HG02588 (cell line): Measurements from ENCODE around the gene OR52B4.
A peak's percentile ranks its signal among the peaks of the same experiment; 100 is the strongest.
"Not testable (repeated sequence)": the region's sequence is repeated elsewhere in the genome, so short reads cannot be mapped to it uniquely, and the experiment has no call there.

ENCODE experiments used
- ATAC-seq: cut with Tn5 transposase; IDR thresholded peaks from one replicate; pipeline ENCODE4 v1.9.1; 2021; ENCODE audit warnings: mild to moderate bottlenecking, moderate library complexity; ENCODE audit not compliant: unreplicated experiment

OR52B4 gene

DNA sequence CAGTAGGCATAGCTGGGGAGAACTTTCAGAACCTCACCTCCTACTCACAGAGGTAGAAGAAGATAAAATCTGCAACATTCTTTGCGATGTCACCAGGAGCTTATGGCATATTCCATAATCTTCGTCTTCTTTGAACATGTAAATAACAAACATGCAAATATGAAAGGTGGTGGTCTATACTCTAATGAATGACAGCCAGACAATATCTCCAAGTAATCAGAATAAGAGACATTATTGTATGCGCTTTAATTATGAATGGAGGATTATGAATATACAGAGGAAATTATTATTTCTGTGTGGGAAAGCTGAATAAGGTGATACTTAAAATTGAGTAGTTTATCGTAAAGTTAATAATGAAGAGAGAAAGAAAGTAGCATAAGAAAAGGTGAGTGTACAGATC is at the start of gene OR52B4:
OR52B4 (minus strand) TSS at position 101 of the 400 bp plus-strand sequence; CDS start at position 10, 91 bp downstream.
- ATAC-seq: no peak

DNA sequence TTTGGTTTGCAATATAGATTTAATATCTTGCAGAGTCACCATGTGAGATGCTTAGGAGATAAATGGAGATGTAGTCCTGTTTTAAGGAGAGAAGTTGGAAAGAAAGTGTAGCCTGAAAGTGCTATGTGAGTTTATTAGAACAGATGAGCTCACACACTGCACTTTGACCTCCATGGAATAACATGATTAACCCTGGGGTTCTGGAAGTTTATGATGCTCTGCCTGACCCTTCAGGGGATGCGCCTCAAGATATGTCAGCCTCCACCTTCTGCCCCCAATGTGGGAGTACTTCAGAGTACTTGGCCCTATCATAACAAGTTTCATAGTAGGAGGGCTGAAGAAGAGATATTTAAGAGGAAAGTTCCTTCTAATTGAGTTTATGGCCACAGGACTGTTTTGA is 48.6 kb upstream of the OR52B4 start:
- ATAC-seq: no peak

DNA sequence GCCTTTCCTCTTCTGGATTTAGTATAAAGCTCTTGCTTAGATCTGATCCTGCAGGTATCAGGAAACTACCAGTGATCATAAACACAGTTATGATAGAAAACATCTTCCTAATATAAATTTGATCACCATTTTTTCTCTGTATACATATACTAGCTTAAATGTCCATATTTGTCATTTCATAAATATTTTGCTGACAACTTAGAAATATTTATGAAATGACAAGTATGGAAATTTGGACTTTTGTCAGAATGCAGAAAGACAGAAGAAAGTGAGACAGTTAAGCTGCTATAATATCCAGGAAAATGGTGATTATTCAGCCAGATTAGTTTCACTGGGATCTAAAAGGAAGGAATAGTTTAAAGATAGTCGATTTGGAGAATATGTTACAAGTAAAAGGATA is 48.1 kb upstream of the OR52B4 start:
- ATAC-seq: no peak

GRCh38 chr11:4406206-4406605 is 38.0 kb upstream of the OR52B4 start:
- not testable (repeated sequence) for ATAC-seq

- ATAC-seq: peak; percentile 13
Measured at GRCh38 chr11:4393858-4394223, 25.7 kb upstream of the OR52B4 start.

DNA sequence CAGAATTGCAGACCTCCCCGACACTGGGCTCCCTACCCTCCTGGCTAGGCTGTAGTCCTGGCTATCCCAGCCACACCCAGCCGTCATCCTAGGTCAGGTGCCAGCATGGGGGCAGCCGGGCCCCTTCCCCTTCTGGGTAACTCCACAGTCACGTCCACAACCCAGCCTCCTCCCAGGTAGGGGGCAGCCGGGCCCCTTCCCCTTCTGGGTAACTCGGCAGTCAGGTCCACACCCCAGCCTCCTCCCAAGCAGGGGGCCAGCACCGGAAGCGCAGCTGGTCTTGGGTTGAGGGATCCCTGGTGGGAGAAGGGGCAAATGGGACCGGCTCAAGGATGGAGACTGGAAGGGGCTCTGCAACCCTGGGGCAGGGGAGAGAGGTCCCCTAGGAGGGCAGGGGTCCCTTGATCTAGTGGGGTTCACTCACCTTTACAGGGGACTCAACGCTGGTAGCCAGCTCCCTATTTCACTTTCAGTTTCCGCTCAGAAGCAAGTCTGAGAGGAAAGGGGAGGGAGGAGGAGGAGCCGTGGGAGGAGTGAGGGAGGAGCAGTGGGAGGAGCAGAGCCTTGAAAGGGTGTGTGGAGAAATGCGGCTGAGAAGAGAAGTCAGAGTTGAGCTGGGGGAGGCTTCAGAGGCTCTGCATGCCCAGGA is 25.1 kb upstream of the OR52B4 start, which contains the start of gene TRIM21:
TRIM21 (minus strand) TSS at position 494 of the 649 bp plus-strand sequence. CDS start 3,293 bp downstream, outside the sequence.
- peak; percentile 99 for ATAC-seq

DNA sequence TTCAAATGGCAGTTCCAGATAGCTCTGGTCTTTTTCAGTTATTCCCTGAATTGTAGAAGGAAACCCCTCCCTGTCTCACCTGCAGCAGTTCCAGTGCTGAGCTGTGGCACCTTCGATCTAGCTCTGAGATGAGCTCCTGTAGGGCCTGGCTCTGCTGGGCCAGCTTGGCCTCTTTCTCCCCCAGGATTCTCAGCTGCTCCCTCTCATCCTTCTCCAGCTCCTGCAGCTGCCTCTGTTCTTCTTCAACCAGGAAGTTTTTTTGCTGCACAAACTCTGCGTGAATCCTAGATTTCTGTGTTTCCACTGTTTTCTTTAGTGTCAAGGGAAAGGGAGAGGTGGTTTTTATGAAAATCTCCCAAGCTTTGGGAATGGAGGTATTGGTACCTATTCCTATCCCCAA is 20.0 kb upstream of the OR52B4 start:
- ATAC-seq: no peak

- no peak for ATAC-seq
Measured at GRCh38 chr11:4385978-4386740, 18.0 kb upstream of the OR52B4 start.

DNA sequence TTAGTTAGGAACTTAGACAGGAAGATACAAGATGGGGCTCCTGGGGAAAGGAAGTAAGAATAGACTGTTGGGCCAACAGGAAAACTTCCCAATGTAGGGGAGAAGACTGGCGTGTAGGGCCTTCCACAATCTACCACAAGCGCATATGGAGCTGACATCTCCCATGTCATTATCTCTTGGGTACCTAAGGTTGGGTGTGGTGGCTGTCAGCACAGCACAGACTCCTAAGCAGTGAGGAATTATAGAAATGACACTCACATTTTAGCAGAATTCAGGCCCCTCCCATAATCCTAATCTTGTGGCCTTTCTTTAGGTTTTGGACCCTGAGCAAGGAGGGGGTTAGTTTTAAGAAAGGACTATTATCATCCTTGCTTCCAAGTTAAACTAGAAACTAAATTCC is 13.7 kb upstream of the OR52B4 start:
- no peak for ATAC-seq

DNA sequence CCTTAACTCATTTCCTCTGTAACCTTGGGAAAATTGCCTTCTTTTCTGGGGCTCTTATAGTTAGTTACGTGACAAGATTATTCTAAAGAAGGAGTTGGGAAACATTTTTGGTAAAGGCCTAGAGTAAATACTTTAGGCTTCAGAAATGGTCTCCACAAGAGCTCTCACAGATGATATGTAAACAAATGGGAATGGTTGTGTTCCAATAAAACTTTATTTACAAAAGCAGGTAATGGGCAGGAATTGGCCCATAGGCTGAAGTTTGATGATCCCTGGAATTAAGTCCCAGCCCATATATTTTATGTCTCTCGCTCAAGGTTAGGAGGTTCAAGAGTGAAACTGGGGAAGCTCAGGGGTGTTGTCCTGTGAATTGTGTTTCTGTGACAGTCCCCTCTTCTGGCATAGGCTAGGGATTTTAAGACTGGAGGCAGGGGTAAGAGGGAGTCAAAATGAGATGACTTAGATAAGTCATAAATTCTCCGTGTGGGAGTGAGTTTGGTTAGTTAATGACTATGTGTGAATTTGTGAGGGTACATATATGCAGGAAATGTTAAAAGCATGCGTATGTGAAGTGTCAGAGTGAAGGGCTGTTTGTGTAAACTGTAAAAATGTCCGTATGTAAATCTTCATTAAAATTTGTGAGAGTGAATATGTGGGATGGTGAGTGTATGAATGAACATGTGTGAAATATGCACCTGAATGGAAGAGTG is 7.4 kb upstream of the OR52B4 start:
- no peak for ATAC-seq

DNA sequence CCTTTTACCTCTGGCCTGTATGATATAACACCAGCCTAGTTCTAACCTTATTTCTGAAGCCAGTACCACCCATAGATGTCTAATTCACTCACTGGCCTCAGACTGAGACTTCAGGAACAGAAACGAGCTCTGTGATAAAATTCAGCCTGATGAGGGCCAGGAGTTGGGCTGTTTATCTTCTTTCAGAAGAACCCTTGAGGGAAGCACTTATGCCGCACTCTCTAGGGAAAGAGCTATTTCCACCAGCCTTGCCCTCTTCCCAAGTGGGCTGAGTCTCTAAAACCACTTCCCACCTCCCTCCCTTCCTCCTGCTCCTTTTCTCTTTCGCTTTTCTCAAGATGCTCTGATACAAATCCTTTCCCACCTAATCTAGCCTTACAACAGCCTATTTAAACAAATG is 2.0 kb upstream of the OR52B4 start:
- no peak for ATAC-seq

DNA sequence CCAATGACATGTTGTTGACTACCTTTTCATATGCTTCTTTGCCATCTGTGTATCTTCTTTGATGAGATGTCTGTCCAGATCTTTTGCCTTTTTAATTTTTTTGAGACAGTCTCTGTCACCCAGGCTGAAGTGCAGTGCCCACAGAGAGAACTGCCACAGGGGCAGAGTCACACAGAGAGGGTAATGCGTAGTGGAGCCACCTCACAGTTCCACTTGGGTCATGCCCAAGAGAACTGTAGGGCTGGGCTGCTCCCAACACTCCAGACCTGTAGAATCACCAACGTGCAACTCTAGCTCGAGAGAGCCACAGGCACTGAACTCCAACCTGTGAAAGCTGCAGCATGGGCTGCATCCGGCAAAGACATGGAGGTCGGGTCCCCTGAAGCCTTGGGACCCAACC is 20.0 kb downstream of the OR52B4 start:
- not testable (repeated sequence) for ATAC-seq

GRCh38 chr11:4345366-4345765 is 22.8 kb downstream of the OR52B4 start:
- ATAC-seq: not testable (repeated sequence)

DNA sequence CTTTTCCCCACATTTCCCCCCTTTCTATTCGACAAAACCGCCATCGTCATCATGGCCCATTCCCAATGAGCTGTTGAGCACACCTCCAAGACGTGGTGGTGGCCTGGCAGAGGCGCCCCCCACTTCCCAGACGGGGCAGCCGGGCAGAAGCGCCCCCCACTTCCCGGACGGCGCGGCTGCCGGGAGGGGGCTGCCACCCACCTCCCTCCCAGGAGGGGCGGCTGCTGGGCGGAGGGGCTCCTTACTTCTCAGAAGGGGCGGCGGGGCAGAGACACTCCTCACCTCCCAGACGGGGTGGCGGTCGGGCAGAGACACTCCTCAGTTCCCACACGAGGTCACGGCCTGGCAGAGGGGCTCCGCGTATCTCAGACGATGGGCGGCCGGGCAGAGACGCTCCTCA is 33.8 kb downstream of the OR52B4 start:
- ATAC-seq: not testable (repeated sequence)
